Mesenchymal stem cell (in vitro differentiated cells and primary cell): Measurements from ENCODE around the gene TRPM2.
A peak's percentile ranks its signal among the peaks of the same experiment; 100 is the strongest.

Source experiments
- DNase-seq: peaks from one replicate; pipeline ENCODE4 v3.0.0-alpha.2; 2013
- H2AFZ ChIP-seq: one replicate; pipeline ENCODE4 v1.6.1; 2013; ENCODE audit warnings: low read depth, mild to moderate bottlenecking, control low read depth, inconsistent platforms, low read length, moderate library complexity
- H2AK5ac ChIP-seq: 2 replicates; pipeline ENCODE4 v1.6.1; 2013; ENCODE audit warnings: low read length, moderate library complexity, mild to moderate bottlenecking, inconsistent platforms; ENCODE audit not compliant: severe bottlenecking
- H2BK120ac ChIP-seq: one replicate; pipeline ENCODE4 v1.6.1; 2013; ENCODE audit warnings: low read depth, mild to moderate bottlenecking, inconsistent platforms, low read length, moderate library complexity
- H2BK12ac ChIP-seq, 2 experiments: one replicate each; pipeline ENCODE4 v1.6.1; 2013; ENCODE audit warnings: inconsistent platforms in 2 of 2, low read length in 2 of 2, mild to moderate bottlenecking in 2 of 2, moderate library complexity in 2 of 2, control low read depth in 1 of 2
- H2BK15ac ChIP-seq: one replicate; pipeline ENCODE4 v1.6.1; 2013; ENCODE audit warnings: mild to moderate bottlenecking, low read depth, inconsistent platforms; ENCODE audit not compliant: poor library complexity, severe bottlenecking
- H2BK5ac ChIP-seq: 2 replicates; pipeline ENCODE4 v1.6.1; 2013; ENCODE audit warnings: low read depth, mild to moderate bottlenecking, low read length, control low read depth, inconsistent platforms; ENCODE audit not compliant: poor library complexity, severe bottlenecking
- H3K14ac ChIP-seq, 2 experiments: one replicate each; pipeline ENCODE4 v1.6.1; 2013; ENCODE audit warnings: inconsistent platforms in 2 of 2, low read length in 2 of 2, control low read depth in 1 of 2, mild to moderate bottlenecking in 1 of 2, moderate library complexity in 1 of 2
- H3K18ac ChIP-seq, 2 experiments: one replicate each; pipeline ENCODE4 v1.6.1; 2013; ENCODE audit warnings: inconsistent platforms in 2 of 2, low read length in 2 of 2, control low read depth in 1 of 2, low read depth in 1 of 2, mild to moderate bottlenecking in 1 of 2
- H3K23ac ChIP-seq, 2 experiments: one replicate each; pipeline ENCODE4 v1.6.1; 2013; ENCODE audit warnings: inconsistent platforms in 2 of 2, low read length in 2 of 2, mild to moderate bottlenecking in 2 of 2, moderate library complexity in 2 of 2, control low read depth in 1 of 2
- H3K27ac ChIP-seq: 2 replicates; pipeline ENCODE4 v1.5.1; 2013; ENCODE audit warnings: mild to moderate bottlenecking, moderate library complexity, low read length, control low read depth, inconsistent platforms; ENCODE audit not compliant: poor library complexity, severe bottlenecking
- H3K27me3 ChIP-seq, 2 experiments: 2 replicates each; pipeline versions ENCODE4 v1.6.1 to v1.7.0; 2013; ENCODE audit warnings: low read length in 2 of 2, mild to moderate bottlenecking in 2 of 2, moderate library complexity in 2 of 2, control low read depth in 1 of 2, inconsistent platforms in 1 of 2; ENCODE audit not compliant: control insufficient read depth in 1 of 2, insufficient read depth in 1 of 2
- H3K36me3 ChIP-seq, 2 experiments: 2 replicates each; pipeline versions ENCODE4 v1.6.1 to v1.7.0; 2013; ENCODE audit warnings: low read length in 2 of 2, control low read depth in 1 of 2, inconsistent platforms in 1 of 2, low read depth in 1 of 2, mild to moderate bottlenecking in 1 of 2; ENCODE audit not compliant: insufficient read depth in 2 of 2, control insufficient read depth in 1 of 2
- H3K4ac ChIP-seq, 2 experiments: one replicate each; pipeline ENCODE4 v1.6.1; 2013; ENCODE audit warnings: inconsistent platforms in 2 of 2, low read length in 2 of 2, mild to moderate bottlenecking in 2 of 2, moderate library complexity in 2 of 2, control low read depth in 1 of 2, low read depth in 1 of 2
- H3K4me1 ChIP-seq: 2 replicates; pipeline ENCODE4 v1.6.1; 2013; ENCODE audit warnings: low read depth, low read length, control low read depth; ENCODE audit not compliant: control insufficient read depth, insufficient read depth
- H3K4me2 ChIP-seq: 2 replicates; pipeline ENCODE4 v1.6.1; 2013; ENCODE audit warnings: low read length, mild to moderate bottlenecking, inconsistent platforms; ENCODE audit not compliant: poor library complexity, severe bottlenecking
- H3K4me3 ChIP-seq, 2 experiments: 2 replicates each; pipeline versions ENCODE4 v1.5.1 to v1.7.0; 2013; ENCODE audit warnings: low read length in 2 of 2, mild to moderate bottlenecking in 2 of 2, control low read depth in 1 of 2, low read depth in 1 of 2; ENCODE audit not compliant: insufficient read depth in 1 of 2
- H3K79me1 ChIP-seq: replicated peaks from 2 replicates; pipeline ENCODE4 v1.6.1; 2013; ENCODE audit warnings: mild to moderate bottlenecking, control low read depth, low read length, inconsistent platforms; ENCODE audit not compliant: poor library complexity, severe bottlenecking
- H3K9ac ChIP-seq: 2 replicates; pipeline ENCODE4 v1.7.0; 2013; ENCODE audit warnings: mild to moderate bottlenecking, low read length, moderate library complexity
- H3K9me3 ChIP-seq: 2 replicates; pipeline ENCODE4 v1.7.0; 2013; ENCODE audit warnings: mild to moderate bottlenecking, low read length; ENCODE audit not compliant: control insufficient read depth
- H4K8ac ChIP-seq: one replicate; pipeline ENCODE4 v1.6.1; 2013; ENCODE audit warnings: inconsistent platforms, mild to moderate bottlenecking, low read length, moderate library complexity
- H4K91ac ChIP-seq: one replicate; pipeline ENCODE4 v1.6.1; 2013; ENCODE audit warnings: mild to moderate bottlenecking, low read length, inconsistent platforms
- WGBS: methylation state at CpG from one replicate; pipeline ENCODE4 v1.1.7; 2013; ENCODE audit warnings: mixed read lengths; 5-methylcytosine and 5-hydroxymethylcytosine counted together

TRPM2 gene

GRCh38 chr21:44483288-44484237 is 130.1 kb downstream of the TRPM2 start:
- Histone ChIP-seq H3K36me3 (no peaks in the 10 kb centered on the region), H3K4ac (no peak overlapping the region), H2AK5ac (no peak overlapping the region), H3K23ac (no peak overlapping the region), H2BK120ac (no peak overlapping the region), H3K9me3 (no peaks in the 10 kb centered on the region), H3K27ac (no peak overlapping the region), H2BK5ac (no peak overlapping the region), H3K14ac (no peak overlapping the region), H3K9ac (no peak overlapping the region), H4K91ac (no peak overlapping the region), H3K79me1 (no peaks in the 10 kb centered on the region), H2AFZ (no peak overlapping the region), H3K18ac (no peak overlapping the region), H2BK15ac (no peak overlapping the region), H3K4me1 (no peaks in the 10 kb centered on the region), H3K4me3 (no peak overlapping the region), H2BK12ac (no peak overlapping the region), H3K4me2 (no peak overlapping the region), H4K8ac (no peak overlapping the region), H3K27me3 (peaks cover 7 to 25% of the 10 kb centered on the region in 2 experiments)
- no peak for DNase-seq
- WGBS = 84% methylated on average over 28 of the region's 28 CpGs

- Histone ChIP-seq H3K4ac (no peak overlapping the region), H3K27me3 (peaks cover 12 to 25% of the 10 kb centered on the region in 2 experiments)
These were observed 131.3 kb downstream of the TRPM2 start for GRCh38 chr21:44484498-44485253.

DNA sequence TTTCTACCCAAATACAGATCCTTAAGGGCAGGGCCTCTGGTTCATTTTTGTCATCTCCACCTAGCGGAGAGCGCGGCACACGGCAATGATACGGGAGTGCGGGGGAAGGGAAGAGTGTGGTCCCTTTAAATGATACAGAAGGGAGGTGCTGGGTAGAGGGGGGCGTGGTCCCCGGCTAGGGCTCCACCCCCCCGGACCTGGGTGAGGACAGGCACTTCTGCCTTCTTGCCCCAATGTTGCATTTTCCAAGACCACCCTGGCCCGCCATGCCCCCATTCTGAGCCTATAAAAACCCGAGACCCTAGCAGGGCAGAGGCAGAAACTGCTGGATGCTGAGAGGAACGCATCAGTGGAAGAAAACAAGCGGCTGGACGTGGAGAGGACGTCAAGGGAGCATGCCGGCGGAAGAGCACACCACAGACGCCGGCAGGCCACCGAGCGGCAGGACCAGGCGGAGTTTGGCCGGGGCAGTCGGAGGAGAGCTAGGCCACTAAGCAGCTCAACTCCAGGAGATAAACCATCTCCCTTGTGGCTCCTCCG is 131.9 kb downstream of the TRPM2 start:
- H3K4me1 ChIP-seq = no peaks in the 10 kb centered on the region
- H3K9me3 ChIP-seq = no peaks in the 10 kb centered on the region
- no peak overlapping the region for H3K4ac ChIP-seq
- H2BK5ac ChIP-seq = no peak overlapping the region
- H3K27ac ChIP-seq = no peak overlapping the region
- no peak overlapping the region for H4K8ac ChIP-seq
- H3K14ac ChIP-seq = no peak overlapping the region
- no peak overlapping the region for H2BK120ac ChIP-seq
- no peak overlapping the region for H4K91ac ChIP-seq
- H3K27me3 ChIP-seq = peaks cover 12 to 25% of the 10 kb centered on the region in 2 experiments
- H3K36me3 ChIP-seq = no peaks in the 10 kb centered on the region
- no peak overlapping the region for H3K23ac ChIP-seq
- H3K4me3 ChIP-seq = peak overlapping the region in 1 of 2 experiments; percentile 71
- no peak overlapping the region for H2AK5ac ChIP-seq
- peak overlapping the region in 1 of 2 experiments; percentile 16 for H3K18ac ChIP-seq
- WGBS = 33% methylated on average over 25 of the region's 25 CpGs
- H2BK12ac ChIP-seq = no peak overlapping the region
- no peak overlapping the region for H3K4me2 ChIP-seq
- no peak overlapping the region for H2BK15ac ChIP-seq
- peak; percentile 74 for DNase-seq
- H3K9ac ChIP-seq = peak overlapping the region; percentile 50
- H2AFZ ChIP-seq = no peak overlapping the region
- no peaks in the 10 kb centered on the region for H3K79me1 ChIP-seq

More at GRCh38 chr21:44484498-44485253, 131.3 kb downstream of the TRPM2 start:
- no peak overlapping the region for H3K27ac ChIP-seq
- no peak overlapping the region for H2AK5ac ChIP-seq
- H2BK15ac ChIP-seq = no peak overlapping the region
- no peaks in the 10 kb centered on the region for H3K4me1 ChIP-seq
- 86% methylated on average over 19 of the region's 43 CpGs for WGBS
- no peak overlapping the region for H2BK5ac ChIP-seq
- no peak overlapping the region for H2BK12ac ChIP-seq
- DNase-seq = no peak
- no peak overlapping the region for H3K23ac ChIP-seq
- no peak overlapping the region for H2AFZ ChIP-seq
- H3K79me1 ChIP-seq = no peaks in the 10 kb centered on the region
- no peak overlapping the region for H3K9ac ChIP-seq
- H3K9me3 ChIP-seq = no peaks in the 10 kb centered on the region
- no peak overlapping the region for H3K4me3 ChIP-seq
- H2BK120ac ChIP-seq = no peak overlapping the region
- no peak overlapping the region for H3K4me2 ChIP-seq
- H4K8ac ChIP-seq = no peak overlapping the region
- no peak overlapping the region for H4K91ac ChIP-seq
- no peak overlapping the region for H3K14ac ChIP-seq
- no peak overlapping the region for H3K18ac ChIP-seq
- no peaks in the 10 kb centered on the region for H3K36me3 ChIP-seq

DNA sequence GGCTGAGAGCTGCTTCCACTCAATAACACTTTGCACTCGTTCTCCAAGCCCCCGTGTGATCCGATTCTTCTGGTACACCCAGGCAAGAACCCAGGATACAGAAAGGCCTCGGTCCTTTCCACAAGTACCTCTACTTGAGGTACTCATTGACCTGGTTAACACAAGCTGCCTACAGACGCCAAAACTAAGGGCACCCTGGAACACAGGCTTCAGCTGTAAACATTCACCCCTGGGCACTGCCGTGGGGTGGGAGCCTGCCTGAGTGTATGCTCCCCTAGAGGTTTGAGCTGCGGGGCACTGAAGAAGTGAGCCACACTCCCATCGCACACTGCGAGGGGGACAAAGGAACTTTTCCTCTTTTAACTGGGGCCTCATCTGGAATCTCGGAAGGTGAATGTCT is 132.4 kb downstream of the TRPM2 start:
- H3K18ac ChIP-seq = no peak overlapping the region
- peak overlapping the region in 1 of 2 experiments; percentile 71 for H3K4me3 ChIP-seq
- H3K4ac ChIP-seq = no peak overlapping the region
- H2BK12ac ChIP-seq = peak overlapping the region in 1 of 2 experiments; percentile 12
- no peak overlapping the region for H3K23ac ChIP-seq
- no peaks in the 10 kb centered on the region for H3K9me3 ChIP-seq
- WGBS = 23% methylated on average over 9 of the region's 10 CpGs
- peak overlapping the region; percentile 45 for H4K91ac ChIP-seq
- no peak overlapping the region for H2BK120ac ChIP-seq
- no peak overlapping the region for H3K27ac ChIP-seq
- H3K4me2 ChIP-seq = no peak overlapping the region
- no peak overlapping the region for H2AK5ac ChIP-seq
- peaks cover 12 to 25% of the 10 kb centered on the region in 2 experiments for H3K27me3 ChIP-seq
- H2BK5ac ChIP-seq = no peak overlapping the region
- no peaks in the 10 kb centered on the region for H3K36me3 ChIP-seq
- H2AFZ ChIP-seq = peak overlapping the region; percentile 67
- no peak for DNase-seq
- no peaks in the 10 kb centered on the region for H3K4me1 ChIP-seq
- H3K14ac ChIP-seq = peak overlapping the region in 1 of 2 experiments; percentile 55
- H3K79me1 ChIP-seq = no peaks in the 10 kb centered on the region
- no peak overlapping the region for H4K8ac ChIP-seq
- H2BK15ac ChIP-seq = no peak overlapping the region
- peak overlapping the region; percentile 50 for H3K9ac ChIP-seq
